HCT116 (cell line): ENCODE results near the gene MAGOH. TPM values are rescaled to one million over a fixed set of nuclear protein-coding genes. Genes with fewer than 3 reads are reported as not detected.
"Not testable (repeated sequence)": the region's sequence is repeated elsewhere in the genome, so short reads cannot be mapped to it uniquely, and the experiment has no call there.

Source experiments
- ATAC-seq: fragments of 200-7000 bp; cut with Tn5 transposase; 2 replicates; pipeline ENCODE4 v1.9.1; 2020; ENCODE audit warnings: mild to moderate bottlenecking, moderate library complexity
- BruUV-seq: library from RNA; stranded (reverse); fragments of 400-500 nt; replicated peaks from 2 replicates; lab custom pipeline; 2021; lab: Mats Ljungman, UMichigan
- CTCF ChIA-PET: fragments of 300-600 bp; sonication (Branson Sonifier 250); formaldehyde crosslinking; loops from one replicate; lab custom pipeline; 2021; ENCODE audit warnings: antibody characterized with exemption; lab: Charles Lee
- POLR2A ChIA-PET: fragments of 300-600, 350-600 bp; sonication (Branson Sonifier 250); formaldehyde crosslinking; loops from one replicate; lab custom pipeline; 2021; ENCODE audit warnings: antibody characterized with exemption; lab: Charles Lee
- RAD21 ChIA-PET, 2 experiments: fragments of 300-600 bp; sonication (Branson Sonifier 250); formaldehyde crosslinking; loops; one replicate each; lab custom pipeline; 2023; ENCODE audit warnings: low total read pairs in 2 of 2; ENCODE audit not compliant: uncharacterized antibody in 2 of 2, unreplicated experiment in 2 of 2, low non-redundant PET in 1 of 2; lab: Charles Lee
- DNase-seq: peaks from one replicate; pipeline ENCODE4 v3.0.0-alpha.2; 2010; ENCODE audit warnings: low read depth, low spot score
- H2AFZ ChIP-seq: fragments of 200-600 bp; shearing (Covaris generic), sonication (generic); 2 replicates; pipeline ENCODE4 v1.6.1; 2017; ENCODE audit warnings: low read depth, mixed run types, mixed read lengths, antibody characterized with exemption, low read length; ENCODE audit not compliant: poor library complexity, severe bottlenecking
- H3K27ac ChIP-seq: 2 replicates; pipeline ENCODE4 v1.5.1; 2012; ENCODE audit warnings: low read depth, low read length
- H3K27me3 ChIP-seq: fragments of 200-600 bp; sonication (generic); 2 replicates; pipeline ENCODE4 v1.6.1; 2016; ENCODE audit warnings: mixed run types, low read length, mixed read lengths; ENCODE audit not compliant: insufficient read depth
- H3K36me3 ChIP-seq, 2 experiments: fragments of 200-500 bp in 1 of 2; fragments of 200-600 bp in 1 of 2; sonication (Bioruptor generic) in 1 of 2; sonication (generic) in 1 of 2; 2 replicates each; pipeline versions ENCODE4 v1.5.1 to v1.6.1; 2014 to 2016; ENCODE audit warnings: low read length in 2 of 2, inconsistent platforms in 1 of 2, mixed read lengths in 1 of 2, mixed run types in 1 of 2; ENCODE audit not compliant: insufficient read depth in 2 of 2, control insufficient read depth in 1 of 2
- H3K4me1 ChIP-seq, 2 experiments: fragments of 200-600 bp in 1 of 2; sonication (generic) in 1 of 2; 2 replicates each; pipeline versions ENCODE4 v1.5.1 to v1.6.1; 2012 to 2017; ENCODE audit warnings: low read length in 2 of 2, inconsistent platforms in 1 of 2, mild to moderate bottlenecking in 1 of 2, mixed read lengths in 1 of 2, mixed run types in 1 of 2, moderate library complexity in 1 of 2; ENCODE audit not compliant: insufficient read depth in 2 of 2, control insufficient read depth in 1 of 2
- H3K4me2 ChIP-seq: fragments of 200-600 bp; sonication (generic); 2 replicates; pipeline ENCODE4 v1.6.1; 2017; ENCODE audit warnings: mixed run types, low read length, mixed read lengths
- H3K4me3 ChIP-seq, 2 experiments: fragments of 200-600 bp in 1 of 2; sonication (generic) in 1 of 2; replicated peaks in 1 of 2; 2 replicates each; pipeline ENCODE4 v1.5.1; 2011 to 2016; ENCODE audit warnings: low read length in 2 of 2, control low read depth in 1 of 2, low read depth in 1 of 2, mild to moderate bottlenecking in 1 of 2, mixed read lengths in 1 of 2, mixed run types in 1 of 2
- H3K79me2 ChIP-seq: fragments of 200-600 bp; sonication (generic); 2 replicates; pipeline ENCODE4 v1.6.1; 2017; ENCODE audit warnings: mild to moderate bottlenecking, mixed run types, low read length, moderate library complexity, mixed read lengths; ENCODE audit not compliant: insufficient read depth
- H3K9ac ChIP-seq: fragments of 200-600 bp; sonication (generic); 2 replicates; pipeline ENCODE4 v1.6.1; 2016; ENCODE audit warnings: low read length, mixed read lengths
- H3K9me2 ChIP-seq: fragments of 200-600 bp; sonication (generic), shearing (Covaris generic); 2 replicates; pipeline ENCODE4 v1.6.1; 2017; ENCODE audit warnings: mixed run types, mild to moderate bottlenecking, moderate library complexity; ENCODE audit not compliant: insufficient read depth
- H3K9me3 ChIP-seq, 2 experiments: fragments of 200-500 bp in 1 of 2; fragments of 200-600 bp in 1 of 2; sonication (Bioruptor generic) in 1 of 2; sonication (generic) in 1 of 2; 2 replicates each; pipeline ENCODE4 v1.6.1; 2014 to 2017; ENCODE audit warnings: low read length in 2 of 2, mixed read lengths in 2 of 2, inconsistent platforms in 1 of 2, low read depth in 1 of 2, mild to moderate bottlenecking in 1 of 2, mixed run types in 1 of 2, moderate library complexity in 1 of 2; ENCODE audit not compliant: control insufficient read depth in 1 of 2, insufficient read depth in 1 of 2
- H4K20me1 ChIP-seq: fragments of 200-600 bp; sonication (generic), shearing (Covaris generic); 2 replicates; pipeline ENCODE4 v1.6.1; 2017; ENCODE audit warnings: mixed run types, mild to moderate bottlenecking, moderate library complexity; ENCODE audit not compliant: insufficient read depth
- CBX3 ChIP-seq: IDR thresholded peaks from 2 replicates; pipeline ENCODE4 v1.6.1; 2012; ENCODE audit warnings: low read depth
- intact Hi-C: fragments of 100-400 bp; cut with micrococcal nuclease; formaldehyde crosslinking; loops from 2 replicates; pipeline ENCODE4 v1.10.0; 2022
- total RNA-seq: library from RNA; stranded (reverse); gene quantifications from one replicate; pipeline ENCODE4 v1.2.1, GENCODE V29; 2021; ENCODE audit not compliant: unreplicated experiment

MAGOH gene
- total RNA-seq, 1 experiment from 2014 or later: 63.7 TPM

GRCh38 chr1:53206083-53206685 lies 32.1 kb downstream of the MAGOH start:
- TF ChIP-seq CBX3: peak; percentile 63; the same call in 1 of the 2 replicates
- RAD21 ChIA-PET: not testable (repeated sequence)

GRCh38 chr1:53205496-53205895 lies 32.8 kb downstream of the MAGOH start:
- RAD21 ChIA-PET: not testable (repeated sequence)

More at GRCh38 chr1:53206083-53206685, 32.1 kb downstream of the MAGOH start:
- intact Hi-C loops, H4K20me1 ChIP-seq, DNase-seq, H3K27ac ChIP-seq, H2AFZ ChIP-seq, H3K9ac ChIP-seq, H3K4me3 ChIP-seq, H3K4me1 ChIP-seq, H3K4me2 ChIP-seq, POLR2A ChIA-PET, H3K27me3 ChIP-seq, BruUV-seq, H3K79me2 ChIP-seq, ATAC-seq, H3K9me2 ChIP-seq, H3K9me3 ChIP-seq: not testable (repeated sequence)
- CTCF ChIA-PET: interaction anchor here (0.6 kb wide), 1 partner anchor 58 kb away, joined by 3 read pairs; no protein-coding TSS in a partner anchor
- H3K36me3 ChIP-seq: peaks cover 17 to 26% of the 10 kb centered on the region in 2 experiments

More at GRCh38 chr1:53205496-53205895, 32.8 kb downstream of the MAGOH start:
- H3K4me3 ChIP-seq, H3K9ac ChIP-seq, ATAC-seq, H3K9me2 ChIP-seq, H2AFZ ChIP-seq, intact Hi-C loops, H3K9me3 ChIP-seq, H3K4me2 ChIP-seq, POLR2A ChIA-PET, H3K4me1 ChIP-seq, H3K79me2 ChIP-seq, H4K20me1 ChIP-seq, H3K27ac ChIP-seq, BruUV-seq, DNase-seq, H3K27me3 ChIP-seq: not testable (repeated sequence)
- H3K36me3 ChIP-seq: peaks cover 17 to 22% of the 10 kb centered on the region in 2 experiments
- CTCF ChIA-PET: interaction anchor here (0.6 kb wide), 1 partner anchor 58 kb away, joined by 3 read pairs; no protein-coding TSS in a partner anchor
